MM.1S (cell line): ENCODE data around the gene TMEM214.

Experiments
- DNase-seq: peaks from one replicate; pipeline ENCODE4 v3.0.0-alpha.2; 2015
- H2AFZ ChIP-seq: fragments of 300-600 bp; sonication (generic); 2 replicates; pipeline ENCODE4 v1.6.0; 2016; ENCODE audit warnings: antibody characterized with exemption, low read length
- H3F3A ChIP-seq: fragments of 300-600 bp; sonication (generic); 2 replicates; pipeline ENCODE4 v1.6.1; 2016; ENCODE audit warnings: mild to moderate bottlenecking, antibody characterized with exemption, low read length, moderate library complexity, mixed read lengths; ENCODE audit not compliant: insufficient read depth
- H3K27ac ChIP-seq: fragments of 300-600 bp; sonication (generic); 2 replicates; pipeline ENCODE4 v1.5.1; 2016; ENCODE audit warnings: mild to moderate bottlenecking, low read length
- H3K27me3 ChIP-seq: fragments of 300-600 bp; sonication (generic); replicated peaks from 2 replicates; pipeline ENCODE4 v1.6.0; 2016; ENCODE audit warnings: low read length; ENCODE audit not compliant: insufficient read depth
- H3K36me3 ChIP-seq: fragments of 300-600 bp; sonication (generic); replicated peaks from 2 replicates; pipeline ENCODE4 v1.6.1; 2016; ENCODE audit warnings: mild to moderate bottlenecking, low read length, mixed read lengths; ENCODE audit not compliant: insufficient read depth
- H3K4me1 ChIP-seq: fragments of 300-600 bp; sonication (generic); 2 replicates; pipeline ENCODE4 v1.6.1; 2016; ENCODE audit warnings: low read length, mixed read lengths
- H3K4me2 ChIP-seq: fragments of 300-600 bp; sonication (generic); 2 replicates; pipeline ENCODE4 v1.6.0; 2016; ENCODE audit warnings: low read depth, low read length
- H3K4me3 ChIP-seq: fragments of 300-600 bp; sonication (generic); 2 replicates; pipeline ENCODE4 v1.5.1; 2016; ENCODE audit warnings: low read length, mixed read lengths
- H3K79me2 ChIP-seq: fragments of 300-600 bp; sonication (generic); 2 replicates; pipeline ENCODE4 v1.6.1; 2016; ENCODE audit warnings: mixed run types, low read length, mixed read lengths
- H3K9ac ChIP-seq: fragments of 300-600 bp; sonication (generic); 2 replicates; pipeline ENCODE4 v1.6.1; 2016; ENCODE audit warnings: low read length, mixed read lengths
- H3K9me2 ChIP-seq: fragments of 300-600 bp; sonication (generic); replicated peaks from 2 replicates; pipeline ENCODE4 v1.6.1; 2016; ENCODE audit warnings: mild to moderate bottlenecking, low read length, mixed read lengths; ENCODE audit not compliant: insufficient read depth
- H3K9me3 ChIP-seq: fragments of 300-600 bp; sonication (generic); replicated peaks from 2 replicates; pipeline ENCODE4 v1.6.1; 2016; ENCODE audit warnings: mild to moderate bottlenecking, low read length, mixed read lengths; ENCODE audit not compliant: insufficient read depth
- H4K20me1 ChIP-seq: fragments of 300-600 bp; sonication (generic); 2 replicates; pipeline ENCODE4 v1.6.1; 2016; ENCODE audit warnings: mild to moderate bottlenecking, low read length, moderate library complexity, mixed read lengths; ENCODE audit not compliant: insufficient read depth
- EZH2 ChIP-seq: fragments of 300-600 bp; sonication (generic); optimal IDR thresholded peaks from 2 replicates; pipeline ENCODE3; 2017; ENCODE audit warnings: low read depth, mild to moderate bottlenecking, antibody characterized with exemption, low read length, mixed read lengths
- EZH2phosphoT487 ChIP-seq: fragments of 300-600 bp; sonication (generic); IDR thresholded peaks from 2 replicates; pipeline ENCODE4 v1.6.1; 2018; ENCODE audit warnings: antibody characterized with exemption, low read length
- TF ChIP-seq, protein P1 (sequence below): fragments of 300-600 bp; sonication (generic); IDR thresholded peaks from 2 replicates; pipeline ENCODE4 v1.5.1; 2016; ENCODE audit warnings: antibody characterized with exemption, low read length, mixed read lengths

The TMEM214 gene

DNA sequence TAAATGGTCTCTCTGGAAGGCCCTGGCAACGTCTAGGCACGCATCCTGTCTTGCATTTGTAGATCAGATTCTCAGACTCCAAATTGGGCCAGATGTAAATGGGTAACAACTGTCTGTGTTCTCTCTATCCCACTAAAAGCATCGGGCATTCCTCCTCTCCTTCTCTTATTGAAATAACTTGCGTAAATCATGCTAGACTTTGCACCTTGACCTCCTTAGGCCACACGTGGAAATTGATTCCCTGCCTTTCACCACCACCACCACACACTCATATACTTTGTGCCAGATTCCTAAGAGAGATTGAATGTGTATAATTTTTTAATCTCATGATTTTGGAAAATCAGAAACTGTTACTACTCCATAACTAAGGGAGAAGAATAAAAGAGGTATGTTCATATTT is 41.0 kb upstream of the TMEM214 start:
- Histone ChIP-seq H3K4me1 (no peaks in the 10 kb centered on the region), H3K9ac (no peak overlapping the region), H3K4me2 (no peak overlapping the region), H2AFZ (no peak overlapping the region), H3K9me3 (no peaks in the 10 kb centered on the region), H3K4me3 (no peak overlapping the region), H3K27ac (no peak overlapping the region), H4K20me1 (no peaks in the 10 kb centered on the region), H3K79me2 (no peaks in the 10 kb centered on the region), H3K27me3 (no peaks in the 10 kb centered on the region), H3K9me2 (no peaks in the 10 kb centered on the region), H3F3A (no peaks in the 10 kb centered on the region), H3K36me3 (no peaks in the 10 kb centered on the region)
- TF ChIP-seq EZH2phosphoT487 (no peak), EZH2 (no peak)
- DNase-seq = no peak

DNA sequence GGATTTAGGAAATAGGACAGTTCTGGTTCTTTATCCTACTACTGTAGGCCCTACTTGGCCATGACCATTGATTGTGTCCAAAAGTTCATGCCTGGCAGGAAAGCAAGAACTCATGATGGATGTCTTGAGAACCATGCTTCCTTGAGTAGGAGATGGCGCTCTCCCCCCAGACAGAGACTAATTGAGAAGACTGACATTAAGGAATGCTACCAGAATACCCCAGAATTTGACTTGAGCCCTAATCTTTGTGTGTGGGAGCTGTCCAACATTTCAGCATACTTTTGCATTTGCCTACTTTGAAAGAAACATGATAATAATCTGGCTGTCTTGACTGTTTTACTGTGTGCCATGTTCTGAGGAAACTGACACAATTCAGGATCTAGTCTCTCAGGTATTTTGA is 39.0 kb upstream of the TMEM214 start:
- no peak for DNase-seq
- Histone ChIP-seq H3K9me2 (no peaks in the 10 kb centered on the region), H2AFZ (no peak overlapping the region), H3K79me2 (no peaks in the 10 kb centered on the region), H3F3A (no peaks in the 10 kb centered on the region), H3K4me2 (no peak overlapping the region), H3K9ac (no peak overlapping the region), H3K4me3 (no peak overlapping the region), H3K36me3 (no peaks in the 10 kb centered on the region), H3K9me3 (no peaks in the 10 kb centered on the region), H3K27me3 (no peaks in the 10 kb centered on the region), H3K4me1 (no peaks in the 10 kb centered on the region), H4K20me1 (no peaks in the 10 kb centered on the region), H3K27ac (no peak overlapping the region)
- no peak for TF ChIP-seq EZH2
- no peak for TF ChIP-seq EZH2phosphoT487
- TF ChIP-seq, protein P1, sequence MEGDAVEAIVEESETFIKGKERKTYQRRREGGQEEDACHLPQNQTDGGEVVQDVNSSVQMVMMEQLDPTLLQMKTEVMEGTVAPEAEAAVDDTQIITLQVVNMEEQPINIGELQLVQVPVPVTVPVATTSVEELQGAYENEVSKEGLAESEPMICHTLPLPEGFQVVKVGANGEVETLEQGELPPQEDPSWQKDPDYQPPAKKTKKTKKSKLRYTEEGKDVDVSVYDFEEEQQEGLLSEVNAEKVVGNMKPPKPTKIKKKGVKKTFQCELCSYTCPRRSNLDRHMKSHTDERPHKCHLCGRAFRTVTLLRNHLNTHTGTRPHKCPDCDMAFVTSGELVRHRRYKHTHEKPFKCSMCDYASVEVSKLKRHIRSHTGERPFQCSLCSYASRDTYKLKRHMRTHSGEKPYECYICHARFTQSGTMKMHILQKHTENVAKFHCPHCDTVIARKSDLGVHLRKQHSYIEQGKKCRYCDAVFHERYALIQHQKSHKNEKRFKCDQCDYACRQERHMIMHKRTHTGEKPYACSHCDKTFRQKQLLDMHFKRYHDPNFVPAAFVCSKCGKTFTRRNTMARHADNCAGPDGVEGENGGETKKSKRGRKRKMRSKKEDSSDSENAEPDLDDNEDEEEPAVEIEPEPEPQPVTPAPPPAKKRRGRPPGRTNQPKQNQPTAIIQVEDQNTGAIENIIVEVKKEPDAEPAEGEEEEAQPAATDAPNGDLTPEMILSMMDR = no peak

DNA sequence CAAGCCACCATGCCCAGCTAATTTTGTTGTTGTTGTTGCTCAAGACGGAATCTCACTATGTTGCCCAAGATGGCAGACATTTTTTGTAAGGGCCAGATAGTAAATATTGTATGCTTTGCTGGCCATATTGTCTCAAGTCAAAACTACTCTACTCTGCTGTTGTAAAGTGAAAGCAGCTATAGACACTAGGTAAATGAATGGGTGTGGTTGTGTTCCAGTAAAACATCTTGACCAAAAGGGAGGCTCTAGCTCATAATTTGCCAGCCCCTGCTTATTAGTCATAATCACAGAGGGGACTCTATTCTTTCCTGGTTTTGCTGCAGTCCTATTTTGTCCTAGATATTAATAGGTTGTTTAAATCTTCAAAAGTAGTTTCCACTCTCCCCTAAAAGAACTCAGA is 37.8 kb upstream of the TMEM214 start:
- no peak overlapping the region for H3K27ac ChIP-seq
- TF ChIP-seq, protein P1 = no peak
- TF ChIP-seq EZH2phosphoT487 = no peak
- no peak overlapping the region for H2AFZ ChIP-seq
- H3K9ac ChIP-seq = no peak overlapping the region
- no peaks in the 10 kb centered on the region for H4K20me1 ChIP-seq
- no peaks in the 10 kb centered on the region for H3K9me2 ChIP-seq
- no peak for DNase-seq
- H3K79me2 ChIP-seq = no peaks in the 10 kb centered on the region
- no peaks in the 10 kb centered on the region for H3K36me3 ChIP-seq
- H3K27me3 ChIP-seq = no peaks in the 10 kb centered on the region
- no peaks in the 10 kb centered on the region for H3K4me1 ChIP-seq
- no peak overlapping the region for H3K4me2 ChIP-seq
- H3F3A ChIP-seq = no peaks in the 10 kb centered on the region
- H3K9me3 ChIP-seq = no peaks in the 10 kb centered on the region
- H3K4me3 ChIP-seq = no peak overlapping the region

DNA sequence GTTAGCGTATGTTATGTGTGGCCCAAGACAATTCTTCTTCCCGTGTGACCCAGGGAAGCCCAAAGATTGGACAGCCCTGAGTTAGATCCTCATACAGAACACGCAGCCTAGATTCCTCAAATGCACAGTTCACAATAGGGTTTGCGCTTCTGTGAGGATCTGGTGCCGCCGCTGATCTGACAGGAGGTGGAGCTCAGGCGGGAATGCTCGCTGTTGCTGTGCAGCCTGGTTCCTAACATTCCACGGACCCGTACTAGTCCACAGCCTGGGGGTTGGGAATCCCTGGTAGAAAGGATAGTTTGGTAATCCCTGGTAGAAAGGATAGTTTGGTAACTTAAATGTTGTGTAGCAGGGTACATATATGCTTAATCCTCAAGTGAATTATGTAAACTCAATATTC is 35.4 kb upstream of the TMEM214 start:
- H3K9me3 ChIP-seq = no peaks in the 10 kb centered on the region
- no peaks in the 10 kb centered on the region for H3K36me3 ChIP-seq
- H3F3A ChIP-seq = no peaks in the 10 kb centered on the region
- no peaks in the 10 kb centered on the region for H4K20me1 ChIP-seq
- H3K4me3 ChIP-seq = no peak overlapping the region
- H3K9ac ChIP-seq = no peak overlapping the region
- no peak overlapping the region for H2AFZ ChIP-seq
- no peaks in the 10 kb centered on the region for H3K79me2 ChIP-seq
- no peaks in the 10 kb centered on the region for H3K27me3 ChIP-seq
- no peaks in the 10 kb centered on the region for H3K9me2 ChIP-seq
- H3K4me1 ChIP-seq = no peaks in the 10 kb centered on the region
- H3K27ac ChIP-seq = no peak overlapping the region
- TF ChIP-seq EZH2 (no peak), EZH2phosphoT487 (no peak)
- TF ChIP-seq, protein P1 = no peak
- H3K4me2 ChIP-seq = no peak overlapping the region
- DNase-seq = no peak
